ENCODE results near the gene RYR3. TPM values are rescaled to one million over a fixed set of nuclear protein-coding genes. Genes with fewer than 3 reads are reported as not detected.

RYR3 gene
- total and polyA plus RNA-seq, 10 of the 15 experiments (the other 5 are each of a cell fraction or from before 2014, with no cell fraction given), result under 0.01 to 0.44 (median 0.16) TPM; not detected in 5

- Histone ChIP-seq H3K4me1 (ENCODE audit: control insufficient read depth, insufficient read depth, low read length) (no peaks in the 10 kb centered on the region), H3K36me3 (ENCODE audit: control insufficient read depth in 2 of 2, insufficient read depth in 2 of 2, low read length in 1 of 2) (no peaks in the 10 kb centered on the region), H3K9ac (ENCODE audit: control insufficient read depth, insufficient read depth, low read length) (no peak overlapping the region), H4K20me1 (ENCODE audit: control insufficient read depth, insufficient read depth) (no peaks in the 10 kb centered on the region), H3K27ac (ENCODE audit: control insufficient read depth, insufficient read depth) (no peak overlapping the region), H3K27me3 (replicated peaks in 1 of 2; ENCODE audit: control insufficient read depth in 2 of 2, insufficient read depth in 2 of 2, low read length in 1 of 2) (no peaks in the 10 kb centered on the region), H3K4me3 (no peak overlapping the region), H3K9me3 (replicated peaks; ENCODE audit: control insufficient read depth, insufficient read depth, low read length) (no peaks in the 10 kb centered on the region), H3K4me2 (ENCODE audit: control insufficient read depth, insufficient read depth) (no peak overlapping the region), H3K79me2 (ENCODE audit: control insufficient read depth, insufficient read depth, low read length) (no peaks in the 10 kb centered on the region), H2AFZ (ENCODE audit: control insufficient read depth, low read depth, low read length) (no peak overlapping the region)
- FAIRE-seq (no peak), DNase-seq (ENCODE audit: low read depth, low spot score) (no peak), ATAC-seq (no peak)
- RAD21 ChIA-PET (ENCODE audit: unreplicated experiment), result no interaction called here
- intact Hi-C loops (cut with micrococcal nuclease; ENCODE audit: unreplicated experiment) (no loop called here), in situ Hi-C loops (cut with MboI) (no loop called here)
- POLR2A ChIA-PET, result no interaction called here
- SMC1A ChIA-PET (ENCODE audit: uncharacterized antibody, unreplicated experiment), result no interaction called here
- TF ChIP-seq PAX5 (IDR thresholded peaks at IDR 0.05; ENCODE audit: borderline replicate concordance, low read depth, low read length) (no peak), IKZF1 (conservative IDR thresholded peaks at IDR 0.05) (no peak), TCF12 (IDR thresholded peaks at IDR 0.05; ENCODE audit: low read depth, low read length) (no peak), SREBF2 (IDR thresholded peaks at IDR 0.05; ENCODE audit: low read length) (no peak), SP1 (IDR thresholded peaks at IDR 0.05; ENCODE audit: low read depth, low read length) (no peak), RCOR1 (conservative IDR thresholded peaks at IDR 0.05; ENCODE audit: low read depth, low read length) (no peak), POLR2AphosphoS5 (IDR thresholded peaks at IDR 0.05; ENCODE audit: low read length) (no peak), TCF3 (IDR thresholded peaks at IDR 0.05; ENCODE audit: borderline replicate concordance, insufficient read depth, low read depth, low read length) (no peak), CBX3 (IDR thresholded peaks at IDR 0.05; ENCODE audit: borderline replicate concordance, low read depth) (no peak), NKRF (conservative IDR thresholded peaks at IDR 0.05) (no peak), NRF1 (conservative IDR thresholded peaks at IDR 0.05; ENCODE audit: low read depth, low read length) (no peak), ZNF622 (IDR thresholded peaks at IDR 0.05) (no peak), CBX5 (IDR thresholded peaks at IDR 0.05; ENCODE audit: low read depth) (no peak), TBL1XR1 (IDR thresholded peaks at IDR 0.05; ENCODE audit: low read depth, low read length) (no peak), MTA2 (IDR thresholded peaks at IDR 0.05; ENCODE audit: low read depth) (no peak), MLLT1 (IDR thresholded peaks at IDR 0.05) (no peak), HCFC1 (IDR thresholded peaks at IDR 0.05; ENCODE audit: low read length) (no peak)
- no TSS peak for BruUV-seq (replicated peaks)
- 23% methylated on average over 4 of the region's 4 CpGs for WGBS (ENCODE audit: insufficient coverage, insufficient replicate concordance, low lambda C conversion rate, missing lambda C conversion rate)
- CTCF ChIA-PET, result no interaction called here
Observed at GRCh38 chr15:33454996-33455395, 144.2 kb downstream of the RYR3 start.
